Fibroblast of villous mesenchyme (primary cell): ENCODE measurements around the gene PTGES2. TPM values are rescaled to one million over a fixed set of nuclear protein-coding genes. Genes with fewer than 3 reads are reported as not detected.

Experiments
- DNase-seq: peaks from one replicate; pipeline ENCODE4 v3.0.0-alpha.2; 2010; ENCODE audit warnings: low read depth
- H3K4me3 ChIP-seq: 2 replicates; pipeline ENCODE4 v1.5.1; 2011; ENCODE audit warnings: low read depth, mild to moderate bottlenecking, low read length
- CTCF ChIP-seq: IDR thresholded peaks from 2 replicates; pipeline ENCODE4 v1.5.1; 2012; ENCODE audit warnings: low read depth, mild to moderate bottlenecking, low read length; ENCODE audit not compliant: insufficient read depth
- total RNA-seq: library from RNA; depleted of rRNA; stranded (reverse); fragments of >200 nt; gene quantifications from 2 replicates; pipeline ENCODE4 v1.2.3, GENCODE V29; 2012

The PTGES2 gene
- total RNA-seq, 1 donor = 43.6 TPM

DNA sequence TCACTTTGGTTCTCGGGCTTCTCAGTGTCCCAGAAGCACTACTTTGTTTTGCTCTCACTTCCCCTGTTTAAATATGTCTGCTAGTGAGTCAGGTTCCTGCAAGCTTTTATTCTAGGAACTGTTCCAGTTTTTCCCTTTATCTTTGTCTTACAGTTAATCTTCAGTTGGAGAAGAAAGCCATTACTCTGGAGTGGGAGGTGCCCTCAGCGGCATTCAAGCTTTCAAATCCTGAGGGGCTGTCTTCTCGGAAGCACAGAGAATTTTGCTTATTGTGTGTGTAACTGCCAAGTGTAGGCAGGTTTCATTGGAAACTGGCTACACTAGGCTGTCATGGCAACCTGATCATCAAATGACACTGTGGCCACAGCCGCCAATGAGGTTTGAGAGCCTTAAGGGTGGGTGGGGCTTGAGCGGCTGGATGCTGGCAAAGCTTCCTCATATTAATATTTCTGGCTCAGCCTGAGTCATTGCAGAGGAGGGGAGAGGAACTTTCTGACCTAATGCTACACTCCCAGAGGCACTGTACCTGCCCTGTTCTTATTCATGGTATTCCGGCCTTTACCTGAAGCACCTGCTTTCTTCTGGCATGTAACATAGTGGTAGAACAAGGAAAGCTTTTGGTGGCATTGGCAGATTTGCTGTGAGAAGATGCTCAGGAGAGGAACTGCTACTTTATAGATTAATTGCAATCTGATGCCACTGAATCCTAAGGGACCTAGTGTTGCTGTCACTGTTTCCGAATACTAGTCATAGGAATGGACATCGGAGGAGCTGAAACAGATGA lies 33.2 kb downstream of the PTGES2 start:
- no peak for TF ChIP-seq CTCF
- DNase-seq = peak; percentile 98
- H3K4me3 ChIP-seq = peak overlapping the region; percentile 46

- H3K4me3 ChIP-seq = peak overlapping the region; percentile 37
- TF ChIP-seq CTCF = no peak
- DNase-seq = no peak
Measured at GRCh38 chr9:128093011-128093410, 34.5 kb downstream of the PTGES2 start.

GRCh38 chr9:128092199-128092977 lies 35.1 kb downstream of the PTGES2 start:
- H3K4me3 ChIP-seq = peak overlapping the region; percentile 37
- TF ChIP-seq CTCF = no peak
- DNase-seq = no peak

DNA sequence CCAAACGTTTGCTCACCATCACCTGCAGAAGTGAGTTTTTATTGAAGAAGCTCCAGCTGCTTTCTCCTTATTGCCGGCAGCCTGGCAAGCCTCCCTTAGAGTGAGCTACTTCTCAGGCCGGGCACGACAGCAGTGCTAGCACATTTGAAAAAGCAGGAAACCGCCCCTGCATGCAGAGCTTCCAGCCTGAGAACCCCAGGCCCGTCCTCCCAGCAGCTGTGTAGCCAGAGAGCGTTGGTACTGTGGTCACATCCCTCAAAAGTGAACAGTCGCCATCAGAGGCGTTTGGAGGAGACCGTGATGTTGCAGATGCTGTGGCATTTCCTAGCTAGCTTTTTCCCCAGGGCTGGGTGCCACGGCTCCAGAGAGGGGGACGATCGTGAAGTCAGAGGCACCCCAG lies 36.0 kb downstream of the PTGES2 start:
- no peak for TF ChIP-seq CTCF
- DNase-seq = no peak
- H3K4me3 ChIP-seq = peak overlapping the region; percentile 37

- peak overlapping the region; percentile 37 for H3K4me3 ChIP-seq
- peak; percentile 91 for DNase-seq
- no peak for TF ChIP-seq CTCF
Measured at GRCh38 chr9:128091144-128091543, 36.4 kb downstream of the PTGES2 start.

GRCh38 chr9:128089299-128089698 lies 38.2 kb downstream of the PTGES2 start:
- no peak overlapping the region for H3K4me3 ChIP-seq
- DNase-seq = no peak
- no peak for TF ChIP-seq CTCF
